ENCODE data around the gene PLCH1. TPM values are rescaled to one million over a fixed set of nuclear protein-coding genes. Genes with fewer than 3 reads are reported as not detected.

PLCH1 gene
- total RNA-seq, 1 donor from 2014 or later = 0.25 TPM

DNA sequence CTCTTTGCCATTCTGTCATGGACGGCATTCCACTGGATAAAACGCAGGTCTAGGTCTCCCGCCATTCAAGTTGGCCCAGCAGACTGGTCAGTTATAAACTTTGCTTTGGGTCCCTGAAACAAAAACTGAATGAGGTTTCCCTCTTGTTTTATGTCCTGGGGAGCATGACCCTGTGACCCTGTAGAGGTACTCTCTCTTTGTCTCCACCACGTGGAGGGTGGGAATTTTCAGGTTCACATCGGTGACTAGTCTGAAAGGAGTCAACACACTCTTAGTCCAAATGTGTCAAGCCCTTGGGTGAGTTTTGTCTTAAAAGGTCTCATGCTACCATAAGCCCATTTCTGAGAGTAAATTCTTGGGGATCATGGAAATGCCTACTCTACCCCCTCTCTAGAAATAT is 139.9 kb downstream of the PLCH1 start:
- intact Hi-C loops (cut with DNase I) = no loop called here
- H3K27me3 ChIP-seq = no peaks in the 10 kb centered on the region
- no peaks in the 10 kb centered on the region for H3K36me3 ChIP-seq
- H3K4me3 ChIP-seq = no peak overlapping the region
- no peak for DNase-seq (ENCODE audit: extremely low spot score in 2 of 2)
- no peaks in the 10 kb centered on the region for H3K4me1 ChIP-seq
- no peaks in the 10 kb centered on the region for H3K9me3 ChIP-seq
- H3K27ac ChIP-seq = no peak overlapping the region
- TF ChIP-seq POLR2AphosphoS5 (IDR thresholded peaks at IDR 0.05; ENCODE audit: insufficient read depth in 1 of 2, low read depth in 1 of 2) = no peak
- TF ChIP-seq POLR2A (IDR thresholded peaks at IDR 0.05) = no peak
- TF ChIP-seq, protein P1, sequence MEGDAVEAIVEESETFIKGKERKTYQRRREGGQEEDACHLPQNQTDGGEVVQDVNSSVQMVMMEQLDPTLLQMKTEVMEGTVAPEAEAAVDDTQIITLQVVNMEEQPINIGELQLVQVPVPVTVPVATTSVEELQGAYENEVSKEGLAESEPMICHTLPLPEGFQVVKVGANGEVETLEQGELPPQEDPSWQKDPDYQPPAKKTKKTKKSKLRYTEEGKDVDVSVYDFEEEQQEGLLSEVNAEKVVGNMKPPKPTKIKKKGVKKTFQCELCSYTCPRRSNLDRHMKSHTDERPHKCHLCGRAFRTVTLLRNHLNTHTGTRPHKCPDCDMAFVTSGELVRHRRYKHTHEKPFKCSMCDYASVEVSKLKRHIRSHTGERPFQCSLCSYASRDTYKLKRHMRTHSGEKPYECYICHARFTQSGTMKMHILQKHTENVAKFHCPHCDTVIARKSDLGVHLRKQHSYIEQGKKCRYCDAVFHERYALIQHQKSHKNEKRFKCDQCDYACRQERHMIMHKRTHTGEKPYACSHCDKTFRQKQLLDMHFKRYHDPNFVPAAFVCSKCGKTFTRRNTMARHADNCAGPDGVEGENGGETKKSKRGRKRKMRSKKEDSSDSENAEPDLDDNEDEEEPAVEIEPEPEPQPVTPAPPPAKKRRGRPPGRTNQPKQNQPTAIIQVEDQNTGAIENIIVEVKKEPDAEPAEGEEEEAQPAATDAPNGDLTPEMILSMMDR (IDR thresholded peaks at IDR 0.05) = no peak

DNA sequence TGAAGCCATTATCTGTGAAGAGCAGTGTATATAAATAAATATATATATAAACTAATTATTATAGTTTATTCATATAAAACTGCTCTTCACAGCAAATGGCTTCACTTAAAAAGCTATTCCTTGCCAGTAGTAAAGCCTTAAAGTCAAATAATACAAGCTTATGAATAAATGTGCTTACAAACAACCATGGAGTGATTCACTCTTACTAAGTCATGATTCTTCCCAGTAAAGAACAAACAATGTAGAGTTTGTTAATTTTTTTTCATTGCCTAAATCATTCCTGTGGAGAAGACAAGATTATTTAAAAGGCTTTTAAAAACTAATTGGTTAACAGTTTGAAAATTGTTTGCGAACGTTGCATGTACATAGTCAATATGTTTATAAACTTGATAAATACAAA is 140.7 kb downstream of the PLCH1 start:
- TF ChIP-seq, protein P1 (IDR thresholded peaks at IDR 0.05) = no peak
- TF ChIP-seq POLR2A (IDR thresholded peaks at IDR 0.05) (no peak), POLR2AphosphoS5 (IDR thresholded peaks at IDR 0.05; ENCODE audit: insufficient read depth in 1 of 2, low read depth in 1 of 2) (no peak)
- intact Hi-C loops (cut with DNase I) = no loop called here
- no peaks in the 10 kb centered on the region for H3K36me3 ChIP-seq
- H3K4me1 ChIP-seq = no peaks in the 10 kb centered on the region
- DNase-seq (ENCODE audit: extremely low spot score in 2 of 2) = no peak
- no peak overlapping the region for H3K27ac ChIP-seq
- no peak overlapping the region for H3K4me3 ChIP-seq
- no peaks in the 10 kb centered on the region for H3K9me3 ChIP-seq
- H3K27me3 ChIP-seq = no peaks in the 10 kb centered on the region

DNA sequence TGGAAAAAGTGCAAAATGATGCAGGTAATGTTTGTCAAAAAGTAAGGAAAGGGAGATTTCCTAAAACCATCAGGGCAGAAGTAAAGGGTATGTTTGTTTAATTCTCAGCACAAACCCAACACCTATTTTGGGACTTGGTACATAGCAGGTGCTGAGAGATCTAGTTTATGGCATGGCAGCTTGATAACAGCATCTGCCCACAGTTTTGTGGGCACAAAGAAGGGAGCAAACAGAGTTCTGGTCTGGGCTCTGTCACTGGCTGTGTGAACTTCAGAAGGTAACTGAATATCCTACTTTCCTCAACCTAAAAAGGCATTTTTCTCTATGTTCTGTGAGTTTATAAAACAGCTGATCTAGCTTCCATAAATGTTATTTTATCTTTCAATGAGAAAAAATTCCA is 141.6 kb downstream of the PLCH1 start:
- Histone ChIP-seq H3K4me3 (no peak overlapping the region), H3K9me3 (no peaks in the 10 kb centered on the region), H3K27ac (no peak overlapping the region), H3K36me3 (no peaks in the 10 kb centered on the region), H3K4me1 (no peaks in the 10 kb centered on the region), H3K27me3 (no peaks in the 10 kb centered on the region)
- TF ChIP-seq POLR2A (IDR thresholded peaks at IDR 0.05) (no peak), POLR2AphosphoS5 (IDR thresholded peaks at IDR 0.05; ENCODE audit: insufficient read depth in 1 of 2, low read depth in 1 of 2) (no peak)
- TF ChIP-seq, protein P1 (IDR thresholded peaks at IDR 0.05) = no peak
- DNase-seq (ENCODE audit: extremely low spot score in 2 of 2) = no peak
- intact Hi-C loops (cut with DNase I) = no loop called here

DNA sequence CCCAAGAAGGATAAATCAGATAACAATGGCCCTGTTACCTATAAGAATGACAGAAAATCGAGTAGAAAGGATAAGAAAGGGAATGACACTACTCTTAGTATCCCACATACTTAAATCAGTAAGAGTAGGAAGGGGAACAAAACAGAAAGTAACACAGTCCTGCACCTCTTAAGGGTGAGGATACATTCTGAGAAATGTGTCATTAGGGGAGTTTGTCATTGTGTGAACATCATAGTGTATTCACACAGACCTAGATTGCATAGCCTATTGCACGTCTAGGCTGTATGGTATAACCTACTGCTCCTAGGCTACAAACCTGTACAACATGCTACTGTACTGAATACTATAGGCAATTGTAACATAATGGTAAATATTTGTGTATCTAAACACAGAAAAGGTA is 142.6 kb downstream of the PLCH1 start:
- H3K36me3 ChIP-seq = no peaks in the 10 kb centered on the region
- H3K9me3 ChIP-seq = no peaks in the 10 kb centered on the region
- intact Hi-C loops (cut with DNase I) = no loop called here
- no peaks in the 10 kb centered on the region for H3K4me1 ChIP-seq
- TF ChIP-seq POLR2AphosphoS5 (IDR thresholded peaks at IDR 0.05; ENCODE audit: insufficient read depth in 1 of 2, low read depth in 1 of 2) (no peak), POLR2A (IDR thresholded peaks at IDR 0.05) (no peak)
- TF ChIP-seq, protein P1 (IDR thresholded peaks at IDR 0.05) = no peak
- no peak overlapping the region for H3K27ac ChIP-seq
- no peak for DNase-seq (ENCODE audit: extremely low spot score in 2 of 2)
- H3K27me3 ChIP-seq = no peaks in the 10 kb centered on the region
- H3K4me3 ChIP-seq = no peak overlapping the region

DNA sequence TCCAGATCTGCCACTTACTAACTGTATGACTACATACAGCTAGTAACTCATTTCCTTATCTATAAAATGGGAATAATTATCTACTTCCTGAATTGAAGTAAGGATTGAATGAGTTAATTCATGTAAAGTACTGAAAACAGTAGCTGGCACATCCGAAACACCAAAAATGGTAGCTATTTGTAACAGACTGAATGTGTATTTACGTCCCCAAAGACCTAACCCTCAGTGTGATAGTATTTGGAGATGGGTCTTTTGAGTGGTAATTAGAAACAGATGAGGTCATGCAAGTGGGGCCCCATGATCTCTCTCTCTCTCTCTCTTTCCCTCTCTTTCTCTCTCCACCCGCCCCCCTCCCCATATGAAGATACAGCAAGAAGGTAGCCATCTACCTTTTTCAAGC is 146.2 kb downstream of the PLCH1 start:
- TF ChIP-seq, protein P1 (IDR thresholded peaks at IDR 0.05) = no peak
- TF ChIP-seq POLR2A (IDR thresholded peaks at IDR 0.05) (no peak), POLR2AphosphoS5 (IDR thresholded peaks at IDR 0.05; ENCODE audit: insufficient read depth in 1 of 2, low read depth in 1 of 2) (no peak)
- Histone ChIP-seq H3K4me1 (no peaks in the 10 kb centered on the region), H3K27ac (no peak overlapping the region), H3K9me3 (no peaks in the 10 kb centered on the region), H3K27me3 (no peaks in the 10 kb centered on the region), H3K36me3 (no peaks in the 10 kb centered on the region), H3K4me3 (no peak overlapping the region)
- intact Hi-C loops (cut with DNase I) = no loop called here
- no peak for DNase-seq (ENCODE audit: extremely low spot score in 2 of 2)
